ENCODE results near the gene CTDSP1. TPM values are rescaled to one million over a fixed set of nuclear protein-coding genes. Genes with fewer than 3 reads are reported as not detected.

Gene CTDSP1
- total RNA-seq, 1 donor from 2014 or later: 41.8 TPM

DNA sequence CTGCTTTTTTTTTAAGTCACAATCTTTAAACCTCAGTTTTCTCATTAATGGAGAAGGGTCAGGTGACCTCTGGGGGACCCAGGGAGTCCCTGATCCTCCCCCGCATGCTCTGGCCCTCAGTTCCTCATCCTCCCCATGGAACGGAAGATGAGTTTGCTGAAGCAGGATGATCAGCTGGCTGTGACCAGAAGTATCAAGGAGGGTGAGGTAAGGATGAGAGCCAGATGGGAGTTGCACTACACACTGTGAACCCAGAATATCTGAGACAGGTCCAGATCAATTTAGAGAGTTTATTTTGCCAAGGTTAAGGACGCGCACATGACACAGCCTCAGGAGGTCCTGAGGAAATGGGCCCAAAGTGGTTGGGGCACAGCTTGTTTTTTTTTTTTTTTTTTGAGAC is 39.2 kb upstream of the CTDSP1 start:
- H3K36me3 Mint-ChIP-seq (ENCODE audit: low read depth, unreplicated experiment): peaks cover 3% of the 10 kb centered on the region
- Histone ChIP-seq H3K9ac (ENCODE audit: low read length) (no peak overlapping the region), H3K36me3 (ENCODE audit: insufficient read depth, low read length) (no peaks in the 10 kb centered on the region), H3K27me3 (ENCODE audit: insufficient read depth, low read length) (peaks cover 2% of the 10 kb centered on the region), H3K4me1 (ENCODE audit: insufficient read depth, low read length) (no peaks in the 10 kb centered on the region), H3K79me2 (ENCODE audit: insufficient read depth, low read length) (no peaks in the 10 kb centered on the region), H3K9me3 (ENCODE audit: insufficient read depth, low read depth, low read length) (no peaks in the 10 kb centered on the region), H3K4me2 (ENCODE audit: low read length) (no peak overlapping the region), H4K20me1 (ENCODE audit: insufficient read depth, low read length) (no peaks in the 10 kb centered on the region), H3K4me3 (ENCODE audit: insufficient read depth, low read depth, low read length) (no peak overlapping the region), H2AFZ (ENCODE audit: low read depth, low read length) (no peak overlapping the region), H3K27ac (ENCODE audit: low read depth, low read length) (no peak overlapping the region)
- H3K9me3 Mint-ChIP-seq (ENCODE audit: unreplicated experiment): no peaks in the 10 kb centered on the region
- H3K27ac Mint-ChIP-seq (ENCODE audit: unreplicated experiment): no peak overlapping the region
- TF ChIP-seq EZH2 (IDR thresholded peaks at IDR 0.05; ENCODE audit: insufficient read depth, low read length): no peak
- TF ChIP-seq, protein P1, sequence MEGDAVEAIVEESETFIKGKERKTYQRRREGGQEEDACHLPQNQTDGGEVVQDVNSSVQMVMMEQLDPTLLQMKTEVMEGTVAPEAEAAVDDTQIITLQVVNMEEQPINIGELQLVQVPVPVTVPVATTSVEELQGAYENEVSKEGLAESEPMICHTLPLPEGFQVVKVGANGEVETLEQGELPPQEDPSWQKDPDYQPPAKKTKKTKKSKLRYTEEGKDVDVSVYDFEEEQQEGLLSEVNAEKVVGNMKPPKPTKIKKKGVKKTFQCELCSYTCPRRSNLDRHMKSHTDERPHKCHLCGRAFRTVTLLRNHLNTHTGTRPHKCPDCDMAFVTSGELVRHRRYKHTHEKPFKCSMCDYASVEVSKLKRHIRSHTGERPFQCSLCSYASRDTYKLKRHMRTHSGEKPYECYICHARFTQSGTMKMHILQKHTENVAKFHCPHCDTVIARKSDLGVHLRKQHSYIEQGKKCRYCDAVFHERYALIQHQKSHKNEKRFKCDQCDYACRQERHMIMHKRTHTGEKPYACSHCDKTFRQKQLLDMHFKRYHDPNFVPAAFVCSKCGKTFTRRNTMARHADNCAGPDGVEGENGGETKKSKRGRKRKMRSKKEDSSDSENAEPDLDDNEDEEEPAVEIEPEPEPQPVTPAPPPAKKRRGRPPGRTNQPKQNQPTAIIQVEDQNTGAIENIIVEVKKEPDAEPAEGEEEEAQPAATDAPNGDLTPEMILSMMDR (IDR thresholded peaks at IDR 0.05; ENCODE audit: insufficient read depth, low read depth, low read length): no peak
- no peak for DNase-seq (ENCODE audit: low read depth)
- FAIRE-seq: no peak
- no peak overlapping the region for H3K4me3 Mint-ChIP-seq (ENCODE audit: unreplicated experiment)
- peaks cover 9% of the 10 kb centered on the region for H3K27me3 Mint-ChIP-seq (ENCODE audit: low read depth, unreplicated experiment)
- H3K4me1 Mint-ChIP-seq (ENCODE audit: low read depth, unreplicated experiment): no peaks in the 10 kb centered on the region

DNA sequence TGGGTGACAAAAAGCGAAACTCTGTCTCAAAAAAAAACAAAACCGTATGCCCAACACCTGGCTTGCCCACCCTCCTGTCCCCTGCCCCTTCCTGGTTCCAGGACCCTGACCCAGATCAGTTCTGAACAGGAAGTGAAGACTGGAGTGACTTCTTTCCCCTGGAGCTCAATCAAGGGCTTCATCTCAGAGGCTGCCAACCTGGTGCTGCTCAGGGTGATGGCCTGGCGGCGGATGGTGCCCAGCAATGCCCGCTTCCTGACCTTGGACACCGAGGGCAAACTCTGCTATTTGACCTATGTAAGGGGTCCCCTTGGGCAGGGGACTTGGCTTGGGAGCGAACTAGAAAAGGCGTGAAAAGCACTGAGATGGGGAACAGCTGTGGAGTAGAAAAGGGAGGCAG is 37.1 kb upstream of the CTDSP1 start:
- Mint-ChIP-seq H3K27ac (ENCODE audit: unreplicated experiment) (no peak overlapping the region), H3K9me3 (ENCODE audit: unreplicated experiment) (peaks cover 2% of the 10 kb centered on the region), H3K4me1 (ENCODE audit: low read depth, unreplicated experiment) (no peaks in the 10 kb centered on the region), H3K27me3 (ENCODE audit: low read depth, unreplicated experiment) (peaks cover 14% of the 10 kb centered on the region), H3K36me3 (ENCODE audit: low read depth, unreplicated experiment) (no peaks in the 10 kb centered on the region), H3K4me3 (ENCODE audit: unreplicated experiment) (no peak overlapping the region)
- Histone ChIP-seq H3K4me1 (ENCODE audit: insufficient read depth, low read length) (no peaks in the 10 kb centered on the region), H3K4me3 (ENCODE audit: insufficient read depth, low read depth, low read length) (no peak overlapping the region), H3K27ac (ENCODE audit: low read depth, low read length) (no peak overlapping the region), H4K20me1 (ENCODE audit: insufficient read depth, low read length) (no peaks in the 10 kb centered on the region), H3K36me3 (ENCODE audit: insufficient read depth, low read length) (no peaks in the 10 kb centered on the region), H3K9ac (ENCODE audit: low read length) (no peak overlapping the region), H3K79me2 (ENCODE audit: insufficient read depth, low read length) (no peaks in the 10 kb centered on the region), H2AFZ (ENCODE audit: low read depth, low read length) (no peak overlapping the region), H3K27me3 (ENCODE audit: insufficient read depth, low read length) (peaks cover under 1% of the 10 kb centered on the region), H3K4me2 (ENCODE audit: low read length) (no peak overlapping the region), H3K9me3 (ENCODE audit: insufficient read depth, low read depth, low read length) (peaks cover 6% of the 10 kb centered on the region)
- TF ChIP-seq, protein P1 (IDR thresholded peaks at IDR 0.05; ENCODE audit: insufficient read depth, low read depth, low read length): no peak
- no peak for TF ChIP-seq EZH2 (IDR thresholded peaks at IDR 0.05; ENCODE audit: insufficient read depth, low read length)
- no peak for DNase-seq (ENCODE audit: low read depth)
- no peak for FAIRE-seq

DNA sequence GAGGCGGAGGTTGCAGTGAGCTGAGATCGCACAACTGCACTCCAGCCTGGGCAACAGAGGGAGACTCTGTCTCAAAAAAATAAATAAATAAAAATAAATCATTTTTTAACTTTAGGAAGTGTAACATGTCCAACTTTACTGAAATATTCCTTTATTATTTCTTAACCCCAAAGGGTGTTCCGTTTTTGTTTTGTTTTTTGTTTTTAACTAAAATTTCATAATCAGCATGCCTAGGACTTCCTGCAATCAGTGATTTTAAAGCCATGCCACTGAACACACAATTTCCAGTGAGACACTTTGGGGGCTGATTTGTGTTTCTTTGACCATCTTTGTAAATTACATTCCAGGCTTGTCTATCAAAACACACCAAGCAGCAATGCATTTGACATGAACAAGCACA is 35.9 kb upstream of the CTDSP1 start:
- peaks cover 13% of the 10 kb centered on the region for H3K27me3 Mint-ChIP-seq (ENCODE audit: low read depth, unreplicated experiment)
- TF ChIP-seq, protein P1 (IDR thresholded peaks at IDR 0.05; ENCODE audit: insufficient read depth, low read depth, low read length): no peak
- TF ChIP-seq EZH2 (IDR thresholded peaks at IDR 0.05; ENCODE audit: insufficient read depth, low read length): no peak
- no peak for FAIRE-seq

More for the DNA sequence above, 35.9 kb upstream of the CTDSP1 start:
- Mint-ChIP-seq H3K4me1 (ENCODE audit: low read depth, unreplicated experiment) (no peaks in the 10 kb centered on the region), H3K4me3 (ENCODE audit: unreplicated experiment) (no peak overlapping the region), H3K9me3 (ENCODE audit: unreplicated experiment) (peaks cover 2% of the 10 kb centered on the region), H3K36me3 (ENCODE audit: low read depth, unreplicated experiment) (no peaks in the 10 kb centered on the region), H3K27ac (ENCODE audit: unreplicated experiment) (no peak overlapping the region)
- H2AFZ ChIP-seq (ENCODE audit: low read depth, low read length): no peak overlapping the region
- no peaks in the 10 kb centered on the region for H3K36me3 ChIP-seq (ENCODE audit: insufficient read depth, low read length)
- H3K4me1 ChIP-seq (ENCODE audit: insufficient read depth, low read length): no peaks in the 10 kb centered on the region
- H3K9ac ChIP-seq (ENCODE audit: low read length): no peak overlapping the region
- H4K20me1 ChIP-seq (ENCODE audit: insufficient read depth, low read length): no peaks in the 10 kb centered on the region
- DNase-seq (ENCODE audit: low read depth): no peak
- no peak overlapping the region for H3K4me2 ChIP-seq (ENCODE audit: low read length)
- H3K79me2 ChIP-seq (ENCODE audit: insufficient read depth, low read length): no peaks in the 10 kb centered on the region
- no peak overlapping the region for H3K4me3 ChIP-seq (ENCODE audit: insufficient read depth, low read depth, low read length)
- no peak overlapping the region for H3K27ac ChIP-seq (ENCODE audit: low read depth, low read length)
- no peaks in the 10 kb centered on the region for H3K27me3 ChIP-seq (ENCODE audit: insufficient read depth, low read length)
- H3K9me3 ChIP-seq (ENCODE audit: insufficient read depth, low read depth, low read length): peaks cover 6% of the 10 kb centered on the region

Data from astrocyte (in vitro differentiated cells and primary cell).